HG02840 (cell line): Measurements from ENCODE around the gene NPHP3.

Experiments used
- ATAC-seq: cut with Tn5 transposase; IDR thresholded peaks from one replicate; pipeline ENCODE4 v1.9.1; 2021; ENCODE audit warnings: mild to moderate bottlenecking, moderate library complexity, moderate number of reproducible peaks; ENCODE audit not compliant: unreplicated experiment, low FRiP score

The NPHP3 gene

DNA sequence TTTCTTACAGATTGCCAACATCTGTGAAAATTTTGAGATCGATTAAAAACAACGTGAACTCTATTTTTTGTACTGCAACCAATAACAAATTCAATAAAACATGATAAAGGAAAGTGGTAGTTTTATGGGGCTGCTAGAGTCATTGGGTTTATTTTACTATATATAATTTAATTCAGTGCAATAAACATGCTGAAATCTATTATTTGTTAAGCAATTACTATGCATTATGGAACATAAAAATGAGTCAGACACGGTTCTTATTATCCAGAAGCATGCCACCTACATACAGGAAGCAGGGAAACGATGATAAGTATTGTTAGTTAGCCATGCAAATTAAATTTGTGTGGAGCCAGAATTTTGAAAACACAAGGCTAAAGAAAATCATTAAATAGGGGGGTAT is 27.2 kb downstream of the NPHP3 start:
- no peak for ATAC-seq

DNA sequence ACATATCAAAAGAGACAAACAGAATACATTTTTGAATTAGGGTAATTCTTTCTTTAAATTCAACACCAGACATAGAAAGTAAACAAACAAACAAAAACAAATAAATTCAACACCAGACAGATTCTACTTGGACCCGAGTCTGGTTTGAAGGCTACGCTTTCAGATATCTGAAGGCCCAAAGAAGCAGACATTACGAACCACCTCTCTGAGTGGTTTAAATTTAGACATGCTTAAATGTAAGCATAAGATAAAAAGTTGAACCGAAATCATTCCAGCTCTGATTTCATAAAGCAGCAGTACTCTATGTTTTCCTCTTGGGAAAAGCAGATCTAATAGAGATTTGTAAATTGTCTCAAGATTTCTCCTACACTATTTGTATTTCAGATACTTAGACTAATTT is 32.2 kb downstream of the NPHP3 start:
- ATAC-seq: no peak

DNA sequence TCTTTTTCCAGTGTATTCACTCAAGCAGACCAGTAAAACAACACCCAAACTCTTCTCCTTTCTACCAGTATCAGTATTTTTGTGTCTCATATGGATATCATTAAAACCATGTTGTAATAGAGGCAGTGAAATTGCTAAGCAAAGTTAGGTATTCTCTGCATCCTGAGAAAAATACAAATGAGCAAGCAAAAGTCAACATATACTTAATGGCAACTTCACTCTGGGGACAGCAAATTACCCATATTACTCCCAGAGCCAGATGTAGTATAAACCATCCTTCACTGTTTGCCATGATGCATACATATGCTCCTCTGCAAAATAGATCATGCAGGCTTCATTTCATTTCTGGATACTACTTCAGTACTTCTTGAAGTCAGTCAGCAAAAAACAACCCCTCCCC is 40.0 kb downstream of the NPHP3 start:
- no peak for ATAC-seq

DNA sequence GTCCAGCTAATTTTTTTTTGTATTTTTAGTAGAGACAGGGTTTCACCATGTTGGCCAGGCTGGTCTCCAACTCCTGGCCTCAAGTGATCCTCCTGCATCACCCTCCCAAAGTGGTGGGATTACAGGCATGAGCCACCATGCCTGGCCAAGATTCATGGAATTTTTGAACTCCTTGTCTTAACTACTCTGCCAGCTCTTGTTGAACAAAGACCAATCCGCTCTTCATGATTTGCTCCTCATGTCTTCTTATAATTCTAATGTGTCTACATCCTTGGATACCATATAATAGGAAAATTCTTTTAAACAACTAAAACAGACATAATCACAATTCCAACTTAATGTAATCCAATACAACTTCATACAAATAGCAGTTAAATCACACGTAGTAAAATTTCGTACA is 40.8 kb downstream of the NPHP3 start:
- no peak for ATAC-seq

DNA sequence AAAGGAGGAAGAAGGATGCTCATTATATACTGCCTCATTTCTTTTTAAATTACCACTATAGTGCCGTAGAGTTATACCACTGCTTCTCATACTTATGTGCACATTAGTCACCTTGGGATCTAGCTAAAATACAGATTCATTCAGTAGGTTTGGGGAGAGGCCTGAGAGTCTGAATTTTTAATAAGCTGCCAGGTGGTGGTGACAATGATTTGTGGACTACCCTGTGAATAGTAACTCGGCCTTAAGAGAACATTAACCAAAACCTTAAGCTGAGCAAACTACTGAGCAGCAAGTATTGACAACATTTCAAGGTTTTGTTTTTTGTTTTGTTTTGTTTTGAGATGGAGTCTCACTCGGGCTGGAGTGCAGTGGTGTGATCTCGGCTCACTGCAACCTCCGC is 42.3 kb downstream of the NPHP3 start:
- ATAC-seq: no peak

DNA sequence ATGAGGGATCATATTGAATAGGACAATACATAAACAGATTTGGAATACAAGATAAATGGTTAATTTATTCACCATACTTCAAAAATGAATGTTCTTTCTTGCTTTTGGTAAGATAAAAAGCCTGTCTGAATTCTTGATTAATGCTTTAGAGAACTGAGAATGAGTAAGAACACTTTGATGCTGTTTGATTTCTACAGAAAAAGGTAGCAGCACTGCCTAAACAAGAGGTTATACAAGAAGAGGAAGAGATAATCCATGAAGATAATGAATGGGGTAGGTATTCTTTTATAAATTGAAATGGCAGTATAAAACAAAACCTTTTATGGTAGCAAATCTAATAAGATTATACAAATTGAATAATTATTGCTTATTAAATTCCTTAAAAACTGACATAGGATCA is 46.8 kb downstream of the NPHP3 start:
- ATAC-seq: no peak

DNA sequence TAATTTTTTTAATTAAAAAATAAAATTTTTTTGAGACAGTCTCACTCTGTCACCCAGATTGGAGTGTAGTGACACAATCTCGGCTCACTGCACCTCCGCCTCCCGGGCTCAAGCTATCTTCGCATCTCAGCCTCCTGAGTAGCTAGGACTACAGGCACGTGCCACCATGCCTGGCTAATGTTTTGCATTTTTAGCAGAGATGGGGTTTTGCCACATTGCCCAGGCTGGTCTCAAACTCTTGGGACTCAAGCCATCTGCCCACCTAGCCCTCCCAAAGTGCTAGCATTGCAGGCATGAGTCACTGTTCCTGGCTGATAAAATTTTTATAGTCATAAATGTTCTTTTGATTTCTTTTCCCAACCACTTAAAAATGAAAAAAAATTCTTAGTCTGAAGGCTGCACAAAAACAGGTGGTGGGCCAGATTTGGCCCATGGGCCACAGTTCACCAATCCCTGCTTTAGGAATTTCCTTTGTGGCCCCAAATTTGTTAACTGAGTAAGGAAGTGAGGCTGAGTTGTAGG is 52.9 kb downstream of the NPHP3 start:
- no peak for ATAC-seq

DNA sequence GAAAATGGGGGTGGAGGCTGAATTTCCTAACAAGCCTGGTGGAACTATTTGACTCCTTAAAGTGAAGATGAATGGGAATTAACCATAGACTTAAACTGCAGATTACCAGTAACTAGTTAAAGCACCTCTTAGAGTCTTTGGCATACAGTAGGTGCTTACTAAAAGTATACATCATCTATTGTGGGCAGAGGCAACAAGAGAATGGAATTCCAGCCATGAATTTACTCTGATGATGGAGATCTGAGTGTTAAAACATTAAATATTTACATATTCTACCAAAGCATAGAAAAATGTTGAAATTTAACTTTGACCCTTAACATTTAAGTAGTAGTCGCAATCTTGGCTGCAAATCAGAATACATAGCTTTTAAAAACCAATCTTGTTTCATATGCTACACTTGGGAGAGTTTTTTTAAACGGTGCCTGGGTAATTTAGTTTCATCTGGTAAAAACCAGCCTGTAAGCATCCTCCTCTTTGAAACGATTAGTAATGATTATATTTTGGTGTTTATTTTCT is 56.9 kb downstream of the NPHP3 start:
- ATAC-seq: no peak

DNA sequence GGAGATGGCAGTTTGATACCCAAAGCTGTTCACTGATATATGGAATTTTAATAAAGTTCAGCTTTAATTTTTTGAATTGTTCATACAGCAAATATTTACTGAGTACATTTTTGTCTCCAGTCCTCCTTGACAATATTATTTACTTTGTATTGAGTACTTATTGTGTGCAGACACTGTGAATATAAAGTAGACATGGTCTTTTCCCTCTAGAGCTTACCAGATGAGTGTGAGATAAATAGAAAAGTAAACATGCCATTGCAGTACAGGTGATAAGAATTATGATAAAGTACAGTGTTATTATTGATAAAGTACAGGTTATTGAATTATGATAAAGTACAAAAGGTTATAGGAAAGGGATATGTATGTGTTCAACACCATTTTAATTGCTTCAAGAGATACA is 60.0 kb downstream of the NPHP3 start:
- ATAC-seq: no peak

DNA sequence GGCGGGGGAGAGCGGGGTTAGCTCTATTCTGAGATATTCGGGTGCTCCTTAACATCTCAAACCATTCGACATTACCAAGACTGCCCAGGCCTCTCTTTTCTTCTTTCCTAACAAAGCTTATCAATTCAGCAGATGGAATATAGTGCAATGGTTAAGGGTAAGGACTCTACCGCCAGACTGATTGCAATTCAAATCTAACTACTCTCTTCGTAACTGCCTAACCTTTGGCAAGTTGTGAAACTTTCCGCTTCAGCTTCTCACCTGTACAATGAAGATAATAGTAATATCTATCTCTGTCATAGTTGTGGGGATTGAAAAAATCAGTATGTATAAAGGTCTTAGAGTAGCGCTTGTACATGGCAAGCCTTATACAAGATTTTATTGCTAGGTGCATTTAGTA is 61.1 kb downstream of the NPHP3 start:
- no peak for ATAC-seq

DNA sequence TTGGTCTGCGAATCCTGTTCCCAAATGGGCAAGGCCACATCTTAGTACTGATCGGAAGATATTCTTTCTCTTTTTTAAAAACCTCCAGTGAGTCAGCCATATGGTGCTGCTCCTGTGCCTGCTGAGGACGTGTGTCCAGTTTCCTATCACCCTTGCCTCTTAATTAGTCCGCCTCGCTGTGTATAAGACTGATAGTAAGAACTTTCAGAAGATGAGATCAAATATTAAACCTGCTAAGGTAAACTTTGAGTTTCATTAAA is 61.5 kb downstream of the NPHP3 start:
- peak; percentile 7 for ATAC-seq

DNA sequence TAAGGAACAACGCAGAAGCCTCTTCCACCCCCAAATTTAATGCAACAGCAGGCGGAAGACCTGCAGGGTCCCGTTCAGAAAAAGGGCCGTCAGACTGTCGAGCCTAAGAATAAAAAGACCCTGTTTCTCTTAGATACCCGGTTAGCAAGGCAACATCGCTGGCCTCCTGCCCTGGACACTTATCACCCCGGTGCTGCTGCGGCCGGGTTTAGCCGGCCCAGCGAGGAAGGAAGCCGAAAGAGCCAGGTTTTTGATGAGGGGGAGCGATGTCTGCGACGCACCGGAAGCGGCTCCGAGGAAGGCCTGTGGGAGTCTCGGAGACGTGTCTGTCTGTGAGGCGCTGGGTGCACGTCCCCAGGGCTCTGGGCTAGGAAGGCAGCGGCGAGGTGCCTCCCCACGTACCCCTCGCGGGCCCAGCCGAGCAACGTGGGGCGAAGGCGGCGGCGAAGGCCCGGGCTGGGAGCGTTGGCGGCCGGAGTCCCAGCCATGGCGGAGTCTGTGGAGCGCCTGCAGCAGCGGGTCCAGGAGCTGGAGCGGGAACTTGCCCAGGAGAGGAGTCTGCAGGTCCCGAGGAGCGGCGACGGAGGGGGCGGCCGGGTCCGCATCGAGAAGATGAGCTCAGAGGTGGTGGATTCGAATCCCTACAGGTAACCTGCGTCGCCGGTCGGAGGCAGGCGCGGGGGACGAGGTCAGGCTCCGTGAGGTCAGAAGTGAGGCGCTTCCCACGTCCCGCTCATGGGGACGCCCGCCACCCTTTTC is 62.0 kb downstream of the NPHP3 start, which contains the start of gene UBA5:
TSS of gene UBA5 (plus strand) at position 278 of the 759 bp plus-strand sequence. CDS start at position 487, 209 bp downstream.
- ATAC-seq: peak; percentile 71

DNA sequence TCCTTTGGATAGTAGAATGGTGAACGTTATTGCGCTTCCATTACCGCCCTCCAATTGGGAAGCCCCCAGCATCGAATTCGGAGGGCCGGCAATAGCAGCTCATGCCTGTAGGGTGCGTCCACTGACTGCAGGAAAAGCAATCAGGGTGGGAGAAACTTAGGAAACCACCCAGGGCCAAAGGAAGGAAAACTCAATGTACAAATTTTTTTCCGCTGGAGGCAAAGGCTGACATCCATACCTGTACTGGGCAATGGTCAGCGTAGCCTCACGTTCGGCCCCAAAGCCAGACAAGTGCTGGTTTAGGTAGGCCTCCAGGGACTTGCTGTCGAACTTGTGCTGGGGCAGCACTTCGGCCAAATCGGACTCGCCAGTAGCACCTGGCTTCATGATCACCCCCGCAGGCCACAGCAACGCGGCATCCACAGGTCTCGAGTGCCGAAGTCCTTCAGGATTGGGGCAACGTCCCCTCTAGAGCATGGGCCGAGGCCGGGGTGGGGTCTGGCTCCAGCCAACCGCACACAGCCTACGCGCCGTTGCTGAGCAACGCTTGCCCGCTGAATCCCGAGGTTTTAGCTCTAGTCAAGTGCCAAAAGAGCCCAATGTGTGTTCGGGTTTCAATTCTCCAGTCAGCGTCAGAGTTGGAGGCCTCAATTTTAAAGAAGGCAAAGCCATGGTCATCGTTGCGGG is 62.7 kb downstream of the NPHP3 start, which contains the start of gene ACAD11:
TSS of gene ACAD11 (minus strand) at position 445 of the 687 bp plus-strand sequence. CDS start at position 387, 58 bp downstream.
- ATAC-seq: peak; percentile 58

DNA sequence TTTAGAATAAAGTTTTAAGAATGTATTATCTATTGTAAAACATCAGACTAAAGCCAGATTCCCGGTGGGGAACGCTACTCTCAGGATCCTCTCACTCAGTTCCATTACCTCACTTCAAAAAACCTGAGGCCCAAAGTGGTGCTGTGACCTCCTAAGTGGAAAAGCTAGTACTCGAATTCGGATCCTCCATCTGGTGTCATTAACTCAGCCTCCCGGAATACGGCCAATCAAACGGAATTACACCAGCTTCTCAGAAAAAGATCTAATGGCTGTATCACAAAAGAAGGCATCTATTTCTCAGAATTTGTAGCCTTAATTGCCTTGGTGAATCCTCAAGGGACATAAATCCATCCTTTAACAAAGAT is 63.2 kb downstream of the NPHP3 start:
- ATAC-seq: no peak

DNA sequence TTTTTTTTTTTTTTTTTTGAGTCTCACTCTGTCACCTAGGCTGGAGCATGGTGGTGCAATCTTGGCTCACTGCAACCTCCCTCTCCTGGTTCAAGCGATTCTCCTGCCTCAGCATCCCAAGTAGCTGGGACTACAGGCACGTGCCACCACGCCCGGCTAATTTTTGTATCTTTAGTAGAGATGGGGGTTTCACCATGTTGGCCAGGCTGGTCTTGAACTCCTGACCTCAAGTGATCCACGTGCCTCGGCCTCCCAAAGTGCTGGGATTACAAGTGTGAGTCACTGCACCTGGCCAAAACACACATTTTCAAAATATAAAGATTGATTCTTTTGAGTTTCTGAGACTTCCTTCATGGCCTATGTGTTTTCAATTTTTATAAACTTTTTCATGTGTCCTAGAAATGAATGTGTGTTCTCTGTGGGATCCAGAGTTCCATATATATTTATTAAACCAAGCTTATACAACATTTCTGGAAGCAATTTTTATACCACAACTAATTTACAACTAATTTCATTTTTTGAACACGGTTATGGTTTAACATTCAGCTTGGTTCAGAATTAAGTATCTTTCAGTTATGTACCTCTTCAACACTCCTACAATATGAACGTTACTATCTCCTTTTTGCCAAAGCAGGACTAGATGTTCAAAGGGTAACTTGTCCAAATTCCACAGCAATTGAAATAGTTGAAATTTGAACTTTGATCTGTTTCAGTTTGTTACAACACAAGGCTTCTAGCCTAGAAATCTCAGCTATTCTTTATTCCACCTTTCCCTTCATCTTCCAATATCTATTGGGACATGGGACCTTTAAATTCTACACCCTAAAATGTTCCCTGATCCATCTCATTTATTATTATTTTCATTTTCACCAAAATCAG is 64.1 kb downstream of the NPHP3 start:
- no peak for ATAC-seq

DNA sequence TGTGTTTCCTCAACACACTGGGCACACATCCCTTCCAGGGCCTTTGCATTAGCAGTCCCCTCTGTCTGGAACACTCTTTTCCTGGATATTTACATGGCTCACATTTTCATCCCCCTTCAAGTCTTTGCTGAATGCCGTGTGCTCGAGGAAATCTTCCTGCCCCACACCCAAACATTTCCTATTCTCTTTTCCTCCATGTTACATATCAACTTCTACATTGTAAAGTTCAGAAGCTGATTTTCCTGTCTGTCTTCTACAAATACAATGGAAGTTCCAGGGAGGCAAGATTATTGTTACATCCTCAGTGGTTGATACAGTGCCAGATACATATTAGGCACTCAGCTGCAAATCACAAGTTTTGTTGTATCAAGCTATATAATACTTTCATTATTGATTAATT is 66.7 kb downstream of the NPHP3 start:
- no peak for ATAC-seq

DNA sequence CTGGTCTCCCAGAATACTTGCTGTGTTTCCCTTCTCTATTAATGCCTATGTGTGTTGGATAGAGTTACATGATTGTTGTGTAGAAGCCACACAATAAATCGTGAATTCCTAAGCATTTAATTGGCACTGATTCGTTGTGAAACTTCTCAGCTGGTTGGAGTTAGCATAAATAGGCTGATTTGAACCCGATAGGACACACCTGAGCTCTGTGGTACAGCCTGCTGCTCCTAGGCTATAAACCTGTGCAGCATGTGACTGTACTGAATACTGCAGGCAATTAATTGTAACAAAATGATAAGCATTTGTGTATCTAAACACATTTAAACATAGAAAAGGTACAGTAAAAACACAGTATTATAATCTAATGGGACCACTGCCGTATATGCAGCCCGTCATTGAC is 67.5 kb downstream of the NPHP3 start:
- no peak for ATAC-seq

DNA sequence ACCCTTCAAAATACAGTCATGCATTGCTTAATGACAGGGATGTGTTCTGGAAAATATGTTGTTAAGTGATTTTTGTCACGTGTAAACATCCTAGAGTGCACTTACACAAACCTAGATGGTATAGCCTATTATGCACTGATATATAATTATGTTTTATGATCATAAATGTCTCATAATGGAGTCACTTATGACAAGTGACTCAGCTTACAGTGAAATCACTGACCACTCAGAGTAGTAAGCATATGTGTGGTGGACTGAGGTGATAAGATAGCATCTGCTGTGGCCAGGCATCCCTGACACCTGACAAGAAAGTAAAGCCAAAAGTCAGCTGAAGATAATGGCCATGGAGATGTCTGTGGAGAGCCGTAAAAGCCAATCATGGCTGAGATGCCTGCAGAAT is 68.0 kb downstream of the NPHP3 start:
- ATAC-seq: no peak

DNA sequence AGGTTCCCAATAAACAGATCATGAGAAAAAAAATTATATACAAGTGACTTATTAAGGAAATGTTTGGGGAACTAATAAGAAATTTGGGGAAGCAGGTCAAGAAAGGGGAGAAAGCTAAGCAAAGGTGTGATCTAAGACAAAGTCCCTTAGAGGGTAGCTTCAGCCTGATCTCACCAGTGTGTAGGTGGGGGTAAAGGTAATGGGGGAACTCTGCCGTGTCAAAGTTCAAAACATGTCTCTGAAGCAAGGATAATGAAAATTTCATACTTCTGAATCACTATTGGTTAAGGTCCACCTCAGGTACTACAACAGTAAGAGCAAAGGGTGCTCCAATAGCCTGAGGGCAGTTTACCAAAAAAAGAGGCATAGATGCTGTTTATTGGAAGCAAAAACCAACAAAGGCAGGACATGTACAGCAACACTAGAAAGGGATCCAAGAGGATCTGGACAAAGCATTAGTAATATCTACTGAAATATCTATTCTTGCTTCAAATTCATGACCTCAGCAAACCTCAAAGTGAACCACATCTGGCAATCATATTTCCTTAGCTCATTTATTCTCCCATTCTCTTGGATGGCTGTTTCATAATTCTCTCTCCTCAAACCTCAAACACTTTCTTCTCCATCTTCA is 69.5 kb downstream of the NPHP3 start:
- no peak for ATAC-seq

DNA sequence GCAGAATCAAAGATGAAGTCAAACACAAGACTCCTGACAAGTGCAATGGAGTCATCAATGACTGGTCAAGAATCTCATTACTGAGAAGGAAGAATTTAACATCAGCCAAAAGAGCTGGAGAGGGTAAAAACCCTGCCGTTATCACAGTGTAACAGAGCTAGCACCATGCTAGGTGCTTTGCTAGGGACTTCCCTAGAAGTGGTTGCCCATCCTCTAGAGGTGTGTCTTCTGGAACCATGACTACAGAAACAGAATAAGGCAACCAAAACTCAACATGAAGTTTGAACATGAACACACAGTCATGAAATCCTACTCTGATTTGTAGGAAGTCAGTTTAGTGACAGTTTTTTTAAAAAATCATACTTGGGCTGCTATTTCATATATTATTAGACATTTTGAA is 72.1 kb downstream of the NPHP3 start:
- ATAC-seq: no peak
